HepG2 (cell line): Measurements from ENCODE around the gene ZNF174. TPM values are rescaled to one million over a fixed set of nuclear protein-coding genes. Genes with fewer than 3 reads are reported as not detected.

Experiments
- CCAR2 ChIP-seq: fragments of 200-400 bp; formaldehyde crosslinking; optimal IDR thresholded peaks from 2 replicates; pipeline ENCODE3; 2018; ENCODE audit warnings: low read depth, mild to moderate bottlenecking, low read length, moderate library complexity
- CHD2 ChIP-seq: IDR thresholded peaks from 2 replicates; pipeline ENCODE4 v1.6.1; 2011; ENCODE audit warnings: low read depth, low read length, improper control_type of control experiment
- GPN1 ChIP-seq: sonication (generic); formaldehyde crosslinking; IDR thresholded peaks from 2 replicates; pipeline ENCODE4 v1.5.1; 2020; ENCODE audit warnings: missing genetic modification reagents, borderline replicate concordance
- HNRNPK ChIP-seq: fragments of 200-400 bp; formaldehyde crosslinking; IDR thresholded peaks from 2 replicates; pipeline ENCODE4 v1.6.1; 2018; ENCODE audit warnings: low read length, low read depth, moderate library complexity, mild to moderate bottlenecking; ENCODE audit not compliant: poor library complexity, severe bottlenecking
- JARID2 ChIP-seq: sonication (generic); formaldehyde crosslinking; IDR thresholded peaks from 2 replicates; pipeline ENCODE4 v1.8.1; 2023; ENCODE audit warnings: missing genetic modification reagents, inconsistent platforms; ENCODE audit not compliant: insufficient replicate concordance
- MEIS2 ChIP-seq: sonication (generic); formaldehyde crosslinking; IDR thresholded peaks from 2 replicates; pipeline ENCODE4 v1.9.0; 2021; ENCODE audit warnings: mild to moderate bottlenecking, missing genetic modification reagents
- NFYB ChIP-seq: sonication (generic); formaldehyde crosslinking; IDR thresholded peaks from 2 replicates; pipeline ENCODE4 v1.4.0; 2020; ENCODE audit warnings: missing genetic modification reagents
- ONECUT2 ChIP-seq: sonication (generic); formaldehyde crosslinking; IDR thresholded peaks from 2 replicates; pipeline ENCODE4 v1.4.0; 2020; ENCODE audit warnings: missing genetic modification reagents
- RXRB ChIP-seq: IDR thresholded peaks from 2 replicates; pipeline ENCODE4 v1.6.1; 2016; ENCODE audit warnings: borderline replicate concordance, missing genetic modification reagents, missing compliant biosample characterization
- TARDBP ChIP-seq: sonication (generic); formaldehyde crosslinking; IDR thresholded peaks from 2 replicates; pipeline ENCODE4 v1.8.0; 2022; ENCODE audit warnings: mild to moderate bottlenecking, missing genetic modification reagents
- TFDP2 ChIP-seq: sonication (generic); formaldehyde crosslinking; IDR thresholded peaks from 2 replicates; pipeline ENCODE4 v1.4.0; 2020; ENCODE audit warnings: missing genetic modification reagents
- U2AF1 ChIP-seq: fragments of 200-400 bp; formaldehyde crosslinking; optimal IDR thresholded peaks from 2 replicates; pipeline ENCODE3; 2017; ENCODE audit warnings: mild to moderate bottlenecking, low read depth, low read length
- ZBTB44 ChIP-seq: sonication (generic); formaldehyde crosslinking; IDR thresholded peaks from 2 replicates; pipeline ENCODE4 v1.4.0; 2020; ENCODE audit warnings: missing genetic modification reagents
- ZNF337 ChIP-seq: sonication (generic); formaldehyde crosslinking; IDR thresholded peaks from 2 replicates; pipeline ENCODE4 v1.5.1; 2020; ENCODE audit warnings: missing genetic modification reagents, low read depth, mild to moderate bottlenecking, borderline replicate concordance
- ZNF44 ChIP-seq: sonication (generic); formaldehyde crosslinking; IDR thresholded peaks from 2 replicates; pipeline ENCODE4 v1.5.1; 2020; ENCODE audit warnings: mild to moderate bottlenecking, missing genetic modification reagents
- ZNF788 ChIP-seq: sonication (generic); formaldehyde crosslinking; IDR thresholded peaks from 2 replicates; pipeline ENCODE4 v1.5.0; 2020; ENCODE audit warnings: mild to moderate bottlenecking, missing genetic modification reagents, borderline replicate concordance
- ZSCAN31 ChIP-seq: sonication (generic); formaldehyde crosslinking; IDR thresholded peaks from 2 replicates; pipeline ENCODE4 v1.5.0; 2020; ENCODE audit warnings: low read depth, mild to moderate bottlenecking, missing genetic modification reagents
- polyA plus RNA-seq, 8 experiments: library from polyadenylated mRNA; depleted of rRNA in 3 of 8; stranded (reverse) in 7 of 8; unstranded in 1 of 8; fragments of >200 nt; fragmentation: Illumina TruSeq in 4 of 8; extraction: Trizol in 4 of 8; gene quantifications; 2 replicates each; pipeline versions ENCODE4 v1.2.1 to v1.2.3, GENCODE V29; 2011 to 2016; ENCODE audit warnings: low read depth in 4 of 8, missing spikeins in 1 of 8, mixed read lengths in 1 of 8; ENCODE audit not compliant: insufficient read depth in 1 of 8
- total RNA-seq, 5 experiments: library from RNA; depleted of rRNA; stranded (reverse); fragments of >200 nt; fragmentation: Illumina TruSeq; extraction: Trizol; gene quantifications; 2 replicates each; pipeline ENCODE4 v1.2.3, GENCODE V29; 2016; ENCODE audit warnings: low read depth in 1 of 5
- TF ChIP-seq, protein P1 (sequence below): sonication (generic); formaldehyde crosslinking; IDR thresholded peaks from 2 replicates; pipeline ENCODE4 v1.4.0; 2020; ENCODE audit warnings: mild to moderate bottlenecking, missing genetic modification reagents
- TF ChIP-seq, protein P2 (sequence below): sonication (generic); formaldehyde crosslinking; IDR thresholded peaks from 2 replicates; pipeline ENCODE4 v1.4.0; 2020; ENCODE audit warnings: missing genetic modification reagents
- TF ChIP-seq, protein P3 (sequence below): IDR thresholded peaks from 2 replicates; pipeline ENCODE4 v1.6.1; 2018; ENCODE audit warnings: missing genetic modification reagents
- TF ChIP-seq, protein P4 (sequence below): sonication (generic); formaldehyde crosslinking; IDR thresholded peaks from 2 replicates; pipeline ENCODE4 v1.4.0; 2020; ENCODE audit warnings: missing genetic modification reagents; ENCODE audit errors: not compliant biosample characterization

ZNF174 gene
- total and polyA plus RNA-seq, 2 of the 13 experiments (the other 11 are each of a cell fraction or from before 2014, with no cell fraction given) = 8.3 to 10.6 TPM

DNA sequence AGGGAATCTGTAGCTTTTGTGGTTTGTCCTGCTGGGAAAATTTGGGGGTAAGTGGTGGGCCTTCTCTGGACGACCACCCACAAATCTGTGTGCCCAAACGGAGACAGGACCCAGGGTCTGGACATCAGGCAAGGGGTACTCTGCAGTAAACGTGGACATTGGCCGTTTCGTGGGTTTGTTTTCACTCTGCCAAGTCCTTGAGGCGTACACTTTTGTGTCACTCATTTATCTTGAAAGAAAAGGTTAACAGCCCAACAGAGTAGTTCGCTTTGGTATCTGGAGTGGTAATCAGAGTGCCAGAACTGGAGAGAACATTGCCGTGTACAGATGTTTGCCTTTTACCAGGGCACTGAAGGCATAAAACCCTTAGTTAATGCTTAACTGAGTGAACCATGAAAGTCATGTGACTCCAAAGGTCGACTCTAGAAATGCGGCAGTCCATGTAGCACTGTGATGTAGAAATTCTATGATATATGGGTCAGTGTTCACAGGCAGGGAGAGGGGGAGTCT lies 57.9 kb downstream of the ZNF174 start (continued):
- no peak for TF ChIP-seq CHD2
- TF ChIP-seq ZNF788 = no peak
- TF ChIP-seq NFYB = no peak
- TF ChIP-seq U2AF1 = no peak
- no peak for TF ChIP-seq JARID2 (CRISPR knock-in tag)
- TF ChIP-seq ZBTB44 (CRISPR knock-in tag) = no peak
- no peak for TF ChIP-seq ONECUT2 (CRISPR knock-in tag)
- TF ChIP-seq, protein P1, sequence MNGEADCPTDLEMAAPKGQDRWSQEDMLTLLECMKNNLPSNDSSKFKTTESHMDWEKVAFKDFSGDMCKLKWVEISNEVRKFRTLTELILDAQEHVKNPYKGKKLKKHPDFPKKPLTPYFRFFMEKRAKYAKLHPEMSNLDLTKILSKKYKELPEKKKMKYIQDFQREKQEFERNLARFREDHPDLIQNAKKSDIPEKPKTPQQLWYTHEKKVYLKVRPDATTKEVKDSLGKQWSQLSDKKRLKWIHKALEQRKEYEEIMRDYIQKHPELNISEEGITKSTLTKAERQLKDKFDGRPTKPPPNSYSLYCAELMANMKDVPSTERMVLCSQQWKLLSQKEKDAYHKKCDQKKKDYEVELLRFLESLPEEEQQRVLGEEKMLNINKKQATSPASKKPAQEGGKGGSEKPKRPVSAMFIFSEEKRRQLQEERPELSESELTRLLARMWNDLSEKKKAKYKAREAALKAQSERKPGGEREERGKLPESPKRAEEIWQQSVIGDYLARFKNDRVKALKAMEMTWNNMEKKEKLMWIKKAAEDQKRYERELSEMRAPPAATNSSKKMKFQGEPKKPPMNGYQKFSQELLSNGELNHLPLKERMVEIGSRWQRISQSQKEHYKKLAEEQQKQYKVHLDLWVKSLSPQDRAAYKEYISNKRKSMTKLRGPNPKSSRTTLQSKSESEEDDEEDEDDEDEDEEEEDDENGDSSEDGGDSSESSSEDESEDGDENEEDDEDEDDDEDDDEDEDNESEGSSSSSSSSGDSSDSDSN = no peak
- TF ChIP-seq ZNF337 (CRISPR knock-in tag) = peak; percentile 88; the same call in 1 of the 2 replicates
- TF ChIP-seq, protein P2, sequence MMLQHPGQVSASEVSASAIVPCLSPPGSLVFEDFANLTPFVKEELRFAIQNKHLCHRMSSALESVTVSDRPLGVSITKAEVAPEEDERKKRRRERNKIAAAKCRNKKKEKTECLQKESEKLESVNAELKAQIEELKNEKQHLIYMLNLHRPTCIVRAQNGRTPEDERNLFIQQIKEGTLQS (CRISPR knock-in tag) = no peak
- TF ChIP-seq ZNF44 (CRISPR knock-in tag) = no peak
- TF ChIP-seq HNRNPK = no peak
- TF ChIP-seq TARDBP (CRISPR knock-in tag) = peak; percentile 39; the same call in 1 of the 2 replicates
- TF ChIP-seq, protein P3, sequence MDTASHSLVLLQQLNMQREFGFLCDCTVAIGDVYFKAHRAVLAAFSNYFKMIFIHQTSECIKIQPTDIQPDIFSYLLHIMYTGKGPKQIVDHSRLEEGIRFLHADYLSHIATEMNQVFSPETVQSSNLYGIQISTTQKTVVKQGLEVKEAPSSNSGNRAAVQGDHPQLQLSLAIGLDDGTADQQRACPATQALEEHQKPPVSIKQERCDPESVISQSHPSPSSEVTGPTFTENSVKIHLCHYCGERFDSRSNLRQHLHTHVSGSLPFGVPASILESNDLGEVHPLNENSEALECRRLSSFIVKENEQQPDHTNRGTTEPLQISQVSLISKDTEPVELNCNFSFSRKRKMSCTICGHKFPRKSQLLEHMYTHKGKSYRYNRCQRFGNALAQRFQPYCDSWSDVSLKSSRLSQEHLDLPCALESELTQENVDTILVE (CRISPR knock-in tag) = no peak
- TF ChIP-seq CCAR2 = no peak
- TF ChIP-seq MEIS2 = no peak
- TF ChIP-seq, protein P4, sequence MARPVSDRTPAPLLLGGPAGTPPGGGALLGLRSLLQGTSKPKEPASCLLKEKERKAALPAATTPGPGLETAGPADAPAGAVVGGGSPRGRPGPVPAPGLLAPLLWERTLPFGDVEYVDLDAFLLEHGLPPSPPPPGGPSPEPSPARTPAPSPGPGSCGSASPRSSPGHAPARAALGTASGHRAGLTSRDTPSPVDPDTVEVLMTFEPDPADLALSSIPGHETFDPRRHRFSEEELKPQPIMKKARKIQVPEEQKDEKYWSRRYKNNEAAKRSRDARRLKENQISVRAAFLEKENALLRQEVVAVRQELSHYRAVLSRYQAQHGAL (CRISPR knock-in tag) = no peak
- no peak for TF ChIP-seq ZSCAN31 (CRISPR knock-in tag)
- TF ChIP-seq GPN1 (CRISPR knock-in tag) = no peak
- no peak for TF ChIP-seq TFDP2 (CRISPR knock-in tag)
- TF ChIP-seq RXRB (CRISPR knock-in tag) = no peak
